Suprapubic skin (tissue), 4 donors: ENCODE measurements around the gene TEAD4. TPM values are rescaled to one million over a fixed set of nuclear protein-coding genes. Genes with fewer than 3 reads are reported as not detected.

Experiments
- DNase-seq, 2 donors: peaks; one replicate each; pipeline ENCODE4 v3.0.0-alpha.2; 2019; ENCODE audit warnings: low spot score in 2 of 2
- H3K27ac ChIP-seq: fragments of 200-600 bp; sonication (generic); one replicate; pipeline ENCODE4 v1.5.1; 2019
- H3K27me3 ChIP-seq: fragments of 200-600 bp; sonication (generic); one replicate; pipeline ENCODE4 v1.5.1; 2019
- H3K36me3 ChIP-seq: fragments of 200-600 bp; sonication (generic); one replicate; pipeline ENCODE4 v1.5.1; 2019
- H3K4me1 ChIP-seq: fragments of 200-600 bp; sonication (generic); one replicate; pipeline ENCODE4 v1.5.1; 2019
- H3K4me3 ChIP-seq: fragments of 200-600 bp; sonication (generic); one replicate; pipeline ENCODE4 v1.5.1; 2019; ENCODE audit warnings: mild to moderate bottlenecking
- H3K9me3 ChIP-seq: fragments of 200-600 bp; sonication (generic); one replicate; pipeline ENCODE4 v1.5.1; 2019
- EP300 ChIP-seq: sonication (generic); formaldehyde crosslinking; IDR thresholded peaks from one replicate; pipeline ENCODE4 v1.6.1; 2017; ENCODE audit warnings: antibody characterized with exemption
- POLR2A ChIP-seq, 2 donors: fragments of 450-650 bp; IDR thresholded peaks; one replicate each; pipeline ENCODE4 v1.6.1; 2017; ENCODE audit warnings: antibody characterized with exemption in 2 of 2, mild to moderate bottlenecking in 2 of 2, moderate library complexity in 2 of 2
- POLR2AphosphoS5 ChIP-seq, 3 donors: sonication (generic); formaldehyde crosslinking; IDR thresholded peaks; one replicate each; pipeline ENCODE4 v1.6.1; 2017; ENCODE audit warnings: antibody characterized with exemption in 3 of 3
- WGBS: methylation state at CpG from one replicate; pipeline ENCODE4 v1.1.5; 2018; 5-methylcytosine and 5-hydroxymethylcytosine counted together
- total RNA-seq, 4 donors: library from RNA; depleted of rRNA; stranded (reverse); fragments of >200 nt; gene quantifications; one replicate each; pipeline ENCODE4 v1.1.0, GENCODE V29; 2016
- TF ChIP-seq, protein P1 (sequence below), 2 donors: fragments of 200-600 bp in 1 of 2; fragments of 450-650 bp in 1 of 2; sonication (generic) in 1 of 2; IDR thresholded peaks; one replicate each; pipeline ENCODE4 v1.5.1; 2016 to 2019; ENCODE audit warnings: antibody characterized with exemption in 2 of 2, mild to moderate bottlenecking in 1 of 2, moderate library complexity in 1 of 2

TEAD4 gene
- total RNA-seq, 4 donors from 2014 or later, result 13.0 to 28.4 (median 17.2) TPM

DNA sequence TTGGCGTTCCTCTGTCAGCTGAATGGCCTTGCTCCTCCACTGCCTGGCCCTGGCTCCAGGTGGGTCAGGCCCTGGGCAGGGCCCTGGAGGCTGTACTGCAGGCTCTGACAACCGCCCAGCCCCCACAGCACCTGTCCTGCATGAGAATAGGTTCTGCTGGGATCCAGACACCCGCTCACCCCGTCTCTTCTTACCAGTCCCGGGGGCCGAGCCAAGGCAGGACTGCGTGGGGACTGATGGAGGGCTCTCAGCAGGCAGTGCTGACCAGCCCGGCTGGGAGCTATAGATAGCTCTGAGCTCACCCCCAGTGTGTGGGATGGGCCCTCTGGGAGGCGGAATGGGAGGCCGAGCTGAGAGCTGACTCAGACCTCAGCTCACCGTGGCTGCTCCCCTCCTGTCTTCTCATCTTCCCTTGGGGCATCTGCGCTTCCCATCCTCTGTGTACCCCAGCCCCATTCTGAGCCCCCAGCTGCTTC, 39.6 kb downstream of the TEAD4 start:
- no peaks in the 10 kb centered on the region for H3K27me3 ChIP-seq
- H3K9me3 ChIP-seq, result no peaks in the 10 kb centered on the region
- DNase-seq, result no peak
- H3K36me3 ChIP-seq, result no peaks in the 10 kb centered on the region
- no peaks in the 10 kb centered on the region for H3K4me1 ChIP-seq
- 67% methylated on average over 4 of the region's 12 CpGs for WGBS
- H3K4me3 ChIP-seq, result no peak overlapping the region
- H3K27ac ChIP-seq, result no peak overlapping the region
- no peak for TF ChIP-seq EP300
- TF ChIP-seq POLR2AphosphoS5 (IDR thresholded peaks at IDR 0.05), result no peak
- TF ChIP-seq, protein P1, sequence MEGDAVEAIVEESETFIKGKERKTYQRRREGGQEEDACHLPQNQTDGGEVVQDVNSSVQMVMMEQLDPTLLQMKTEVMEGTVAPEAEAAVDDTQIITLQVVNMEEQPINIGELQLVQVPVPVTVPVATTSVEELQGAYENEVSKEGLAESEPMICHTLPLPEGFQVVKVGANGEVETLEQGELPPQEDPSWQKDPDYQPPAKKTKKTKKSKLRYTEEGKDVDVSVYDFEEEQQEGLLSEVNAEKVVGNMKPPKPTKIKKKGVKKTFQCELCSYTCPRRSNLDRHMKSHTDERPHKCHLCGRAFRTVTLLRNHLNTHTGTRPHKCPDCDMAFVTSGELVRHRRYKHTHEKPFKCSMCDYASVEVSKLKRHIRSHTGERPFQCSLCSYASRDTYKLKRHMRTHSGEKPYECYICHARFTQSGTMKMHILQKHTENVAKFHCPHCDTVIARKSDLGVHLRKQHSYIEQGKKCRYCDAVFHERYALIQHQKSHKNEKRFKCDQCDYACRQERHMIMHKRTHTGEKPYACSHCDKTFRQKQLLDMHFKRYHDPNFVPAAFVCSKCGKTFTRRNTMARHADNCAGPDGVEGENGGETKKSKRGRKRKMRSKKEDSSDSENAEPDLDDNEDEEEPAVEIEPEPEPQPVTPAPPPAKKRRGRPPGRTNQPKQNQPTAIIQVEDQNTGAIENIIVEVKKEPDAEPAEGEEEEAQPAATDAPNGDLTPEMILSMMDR (IDR thresholded peaks at IDR 0.05), result no peak

DNA sequence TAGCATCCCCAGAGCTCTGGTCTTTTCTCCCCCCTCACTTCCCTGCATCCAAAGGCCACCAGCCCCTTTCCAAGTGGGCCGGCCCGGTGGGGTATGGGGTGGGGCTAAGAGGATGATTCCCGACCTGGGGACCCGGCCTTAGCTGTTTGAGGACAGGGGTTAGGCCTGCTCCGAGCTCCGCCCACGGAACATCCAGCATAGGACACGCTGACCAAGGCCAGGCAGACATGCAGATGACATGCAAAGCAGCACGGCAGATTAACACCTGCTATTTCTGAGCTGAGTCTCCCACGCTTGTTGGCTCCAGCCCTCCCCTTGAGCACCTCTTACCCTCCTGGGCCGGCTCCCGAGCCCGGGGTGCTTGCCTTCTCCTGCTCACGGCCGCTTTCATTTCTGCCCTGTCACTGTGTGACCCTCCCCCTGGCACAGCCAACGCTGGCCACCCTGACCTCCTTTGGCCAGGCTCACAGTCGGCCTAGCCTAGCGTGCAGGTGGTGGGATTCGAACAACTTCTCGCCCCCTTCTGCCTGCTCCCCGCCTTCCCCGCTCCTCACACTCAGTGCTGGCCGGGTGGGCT, 40.2 kb downstream of the TEAD4 start:
- WGBS, result 80% methylated on average over 21 of the region's 23 CpGs
- H3K27ac ChIP-seq, result no peak overlapping the region
- DNase-seq, result no peak
- no peaks in the 10 kb centered on the region for H3K36me3 ChIP-seq
- H3K9me3 ChIP-seq, result no peaks in the 10 kb centered on the region
- no peaks in the 10 kb centered on the region for H3K27me3 ChIP-seq
- H3K4me3 ChIP-seq, result no peak overlapping the region
- no peak for TF ChIP-seq EP300
- no peak for TF ChIP-seq POLR2A (IDR thresholded peaks at IDR 0.05)
- no peak for TF ChIP-seq POLR2AphosphoS5 (IDR thresholded peaks at IDR 0.05)
- TF ChIP-seq, protein P1 (IDR thresholded peaks at IDR 0.05), result no peak
- H3K4me1 ChIP-seq, result no peaks in the 10 kb centered on the region

DNA sequence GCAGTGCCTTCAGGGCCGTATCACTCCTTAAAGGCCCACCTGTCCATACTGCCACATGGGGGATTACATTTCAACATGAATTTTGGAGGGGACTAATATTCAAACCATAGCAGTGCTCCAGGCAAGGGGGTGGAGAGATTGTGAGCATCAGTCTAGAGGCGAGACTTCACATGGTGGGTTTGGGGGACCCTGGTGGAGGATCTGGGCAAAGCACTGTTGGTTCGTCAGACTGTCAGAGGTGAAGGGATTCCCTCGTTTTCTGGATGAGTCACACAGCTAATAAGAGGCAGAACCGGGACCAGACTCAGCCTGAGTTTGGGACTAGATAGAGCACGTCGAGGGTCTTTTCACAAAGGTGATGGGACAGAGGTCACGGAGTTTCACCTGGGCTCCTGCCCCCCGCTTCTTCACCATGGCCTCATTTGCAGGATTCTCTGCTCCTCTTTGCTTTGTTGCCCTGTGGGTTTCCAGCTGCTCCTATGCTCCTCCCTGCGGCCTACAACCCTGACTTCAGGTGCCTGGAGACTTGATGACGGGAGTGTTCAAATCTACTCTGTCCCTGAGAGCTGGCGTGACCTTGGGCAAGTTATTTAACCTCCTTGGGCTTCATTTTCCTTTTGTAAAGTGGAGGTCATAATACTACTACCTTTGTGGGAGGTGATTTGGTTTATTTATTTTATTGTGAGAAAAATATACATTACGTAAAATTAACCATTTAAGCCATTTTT, 41.5 kb downstream of the TEAD4 start:
- no peak for DNase-seq
- Histone ChIP-seq H3K4me3 (no peak overlapping the region), H3K36me3 (no peaks in the 10 kb centered on the region), H3K9me3 (no peaks in the 10 kb centered on the region), H3K27me3 (no peaks in the 10 kb centered on the region), H3K27ac (no peak overlapping the region), H3K4me1 (no peaks in the 10 kb centered on the region)
- TF ChIP-seq, protein P1 (IDR thresholded peaks at IDR 0.05), result no peak
- TF ChIP-seq POLR2AphosphoS5 (IDR thresholded peaks at IDR 0.05) (no peak), POLR2A (IDR thresholded peaks at IDR 0.05) (no peak), EP300 (no peak)
- WGBS, result 69% methylated on average over 13 of the region's 13 CpGs

DNA sequence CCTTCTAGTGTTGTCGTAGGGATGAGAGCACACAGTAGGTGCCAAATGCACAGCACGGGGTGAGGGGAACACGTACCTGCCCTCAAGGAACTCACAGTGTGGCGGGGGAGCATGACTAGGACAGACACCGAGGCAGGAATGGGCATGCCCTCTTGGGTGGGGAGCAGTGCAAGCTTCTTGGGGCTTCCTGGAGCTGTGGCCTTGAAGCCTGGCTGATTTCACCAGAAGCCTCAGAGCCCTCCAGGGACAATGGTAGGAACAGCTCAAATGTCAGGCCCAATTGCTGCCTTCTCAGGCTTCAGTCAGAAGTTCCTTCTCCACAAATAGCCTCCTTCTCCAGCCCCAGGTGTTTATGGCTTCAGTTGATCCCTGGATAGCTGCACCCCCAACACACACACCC, 43.4 kb downstream of the TEAD4 start:
- Histone ChIP-seq H3K27me3 (no peaks in the 10 kb centered on the region), H3K9me3 (no peaks in the 10 kb centered on the region), H3K27ac (no peak overlapping the region), H3K4me1 (no peaks in the 10 kb centered on the region), H3K4me3 (no peak overlapping the region), H3K36me3 (no peaks in the 10 kb centered on the region)
- DNase-seq, result no peak
- WGBS, result 95% methylated on average over 5 of the region's 5 CpGs
- no peak for TF ChIP-seq POLR2A (IDR thresholded peaks at IDR 0.05)
- TF ChIP-seq, protein P1 (IDR thresholded peaks at IDR 0.05), result no peak
- no peak for TF ChIP-seq POLR2AphosphoS5 (IDR thresholded peaks at IDR 0.05)
- no peak for TF ChIP-seq EP300

DNA sequence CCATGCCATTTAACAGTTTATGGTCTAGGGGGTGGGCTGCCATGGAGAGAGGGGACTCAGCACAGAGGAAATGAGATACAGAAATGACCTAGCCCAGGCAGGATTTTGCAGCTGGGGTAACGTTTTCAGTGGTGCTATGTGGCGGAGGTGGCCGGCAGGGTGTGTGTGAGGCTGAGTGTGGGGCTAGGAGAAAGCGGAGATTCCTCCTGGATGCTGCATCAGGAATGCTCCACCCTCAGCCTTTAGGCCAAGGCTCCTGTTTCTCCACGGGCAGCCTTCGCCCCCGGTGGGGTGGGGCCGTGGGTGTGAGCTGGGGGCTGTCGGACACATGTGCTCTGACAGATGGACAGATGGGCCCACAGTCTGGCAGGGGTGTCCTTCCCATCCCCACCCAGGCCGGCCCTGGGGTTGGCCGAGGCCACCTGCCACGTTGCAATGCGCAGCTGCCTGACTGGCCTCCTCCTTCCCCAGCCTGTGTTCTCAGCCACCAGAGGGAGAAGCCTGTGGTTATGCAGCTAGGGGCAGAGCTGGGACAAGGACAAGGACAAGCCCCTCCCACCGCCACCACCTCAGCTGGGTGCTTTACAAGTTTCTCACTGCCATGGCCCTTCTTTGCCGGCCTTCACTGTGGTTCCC, 44.3 kb downstream of the TEAD4 start:
- Histone ChIP-seq H3K27me3 (no peaks in the 10 kb centered on the region), H3K4me3 (no peak overlapping the region), H3K36me3 (no peaks in the 10 kb centered on the region), H3K4me1 (no peaks in the 10 kb centered on the region), H3K9me3 (no peaks in the 10 kb centered on the region), H3K27ac (no peak overlapping the region)
- WGBS, result 81% methylated on average over 15 of the region's 15 CpGs
- TF ChIP-seq, protein P1 (IDR thresholded peaks at IDR 0.05), result no peak
- DNase-seq, result no peak
